ENCODE data around the gene ADAM11.
A peak's percentile ranks its signal among the peaks of the same experiment; 100 is the strongest.
"Not testable (repeated sequence)": the region's sequence is repeated elsewhere in the genome, so short reads cannot be mapped to it uniquely, and the experiment has no call there.

The ADAM11 gene

DNA sequence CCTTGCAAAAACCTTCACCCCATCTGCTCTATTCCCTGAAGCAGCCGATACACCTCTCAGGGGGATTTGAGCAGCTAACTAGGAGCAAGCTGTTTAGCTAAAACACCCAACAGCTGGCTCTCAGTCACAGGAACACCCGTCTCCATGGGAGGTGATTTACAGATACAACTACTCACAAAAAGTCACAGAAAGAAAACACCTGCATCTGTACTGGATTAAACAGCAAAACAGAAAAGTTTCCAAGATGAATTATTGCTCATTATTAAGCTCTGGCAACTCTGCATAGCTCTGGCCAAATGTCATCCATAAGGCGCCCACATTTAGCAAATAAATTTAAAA, 49.0 kb downstream of the ADAM11 start:
- Mint-ChIP-seq H3K9me3 (no peaks in the 10 kb centered on the region), H3K27ac (no peak overlapping the region), H3K27me3 (no peaks in the 10 kb centered on the region), H3K36me3 (no peaks in the 10 kb centered on the region), H3K4me1 (no peaks in the 10 kb centered on the region), H3K4me3 (no peak overlapping the region)
- no peak for ATAC-seq (replicated peaks)
- DNase-seq, result no peak

DNA sequence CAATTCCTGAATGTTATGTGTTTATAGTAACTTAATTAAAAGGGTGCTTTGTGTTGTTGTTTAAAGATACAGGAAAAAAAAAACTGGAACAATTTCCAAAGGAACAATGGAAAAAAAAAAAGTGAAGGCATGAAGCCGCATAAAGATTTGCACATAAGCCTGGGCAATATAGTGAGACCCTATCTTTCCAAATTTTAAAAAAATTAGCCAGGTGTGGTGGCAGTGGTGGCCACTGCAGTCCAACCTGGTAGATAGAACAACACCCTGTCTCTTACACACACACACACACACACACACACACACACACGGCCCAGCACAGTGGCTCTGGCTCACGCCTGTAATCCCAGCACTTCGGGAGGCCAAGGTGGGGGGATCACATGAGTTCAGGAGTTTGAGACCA, 49.4 kb downstream of the ADAM11 start:
- no peaks in the 10 kb centered on the region for H3K4me1 Mint-ChIP-seq
- H3K27me3 Mint-ChIP-seq, result no peaks in the 10 kb centered on the region
- H3K27ac Mint-ChIP-seq, result no peak overlapping the region
- no peak overlapping the region for H3K4me3 Mint-ChIP-seq
- H3K9me3 Mint-ChIP-seq, result no peaks in the 10 kb centered on the region
- ATAC-seq (replicated peaks) (no peak), DNase-seq (no peak)
- H3K36me3 Mint-ChIP-seq, result no peaks in the 10 kb centered on the region

DNA sequence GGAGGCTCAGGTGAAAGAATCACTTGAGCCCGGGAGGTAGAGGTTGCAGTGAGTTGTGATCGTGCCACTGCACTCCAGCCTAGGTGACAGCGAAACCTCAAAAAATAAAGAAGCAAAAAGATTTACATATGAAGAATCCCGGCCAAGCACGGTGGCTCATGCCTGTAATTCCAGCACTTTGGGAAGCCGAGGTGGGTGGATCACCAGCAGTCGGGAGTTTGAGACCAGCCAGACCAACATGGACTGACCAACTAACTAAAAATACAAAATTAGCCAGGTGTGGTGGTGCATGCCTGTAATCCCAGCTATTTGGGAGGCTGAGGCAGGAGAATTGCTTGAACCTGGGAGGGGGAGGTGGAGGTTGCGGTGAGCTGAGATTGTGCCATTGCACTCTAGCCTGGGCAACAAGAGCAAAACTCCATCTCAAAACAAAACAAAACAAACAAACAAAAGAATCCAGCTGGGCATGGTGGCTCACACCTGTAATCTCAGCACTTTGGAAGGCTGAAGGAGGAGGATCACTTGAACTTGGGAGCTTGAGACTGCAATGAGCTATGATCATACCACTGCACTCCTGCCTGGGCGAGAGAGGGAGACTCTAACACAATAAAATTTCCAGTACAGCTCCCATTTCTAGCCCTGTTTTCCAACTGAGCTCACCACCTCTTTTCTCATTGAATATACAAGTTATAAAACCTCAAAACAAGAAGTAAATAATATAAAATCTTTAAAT, 50.0 kb downstream of the ADAM11 start:
- DNase-seq; ATAC-seq (replicated peaks); H3K36me3 Mint-ChIP-seq; H3K27ac Mint-ChIP-seq; H3K4me1 Mint-ChIP-seq; H3K4me3 Mint-ChIP-seq; H3K9me3 Mint-ChIP-seq; H3K27me3 Mint-ChIP-seq: not testable (repeated sequence)

DNA sequence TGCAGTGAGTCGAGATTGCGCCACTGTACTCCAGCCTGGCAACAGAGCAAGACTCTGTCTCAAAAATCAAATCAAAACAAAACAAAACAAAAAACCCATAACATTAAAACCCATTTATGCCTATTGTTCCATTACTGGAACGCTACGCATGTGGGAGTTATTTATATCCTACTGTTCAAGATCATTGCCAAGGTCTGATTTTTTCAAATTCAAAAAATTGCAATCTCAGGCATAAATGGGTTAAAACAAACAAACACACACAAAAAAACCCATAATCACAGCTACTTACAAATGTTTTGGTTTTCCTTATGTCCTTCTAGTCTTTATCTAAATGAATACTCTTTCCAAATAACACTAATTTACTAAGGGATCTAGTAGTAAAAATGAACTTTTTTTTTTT, 53.5 kb downstream of the ADAM11 start:
- no peak for DNase-seq
- ATAC-seq (replicated peaks), result no peak
- Mint-ChIP-seq H3K27ac (no peak overlapping the region), H3K4me3 (no peak overlapping the region), H3K36me3 (no peaks in the 10 kb centered on the region), H3K27me3 (no peaks in the 10 kb centered on the region), H3K4me1 (no peaks in the 10 kb centered on the region), H3K9me3 (no peaks in the 10 kb centered on the region)

DNA sequence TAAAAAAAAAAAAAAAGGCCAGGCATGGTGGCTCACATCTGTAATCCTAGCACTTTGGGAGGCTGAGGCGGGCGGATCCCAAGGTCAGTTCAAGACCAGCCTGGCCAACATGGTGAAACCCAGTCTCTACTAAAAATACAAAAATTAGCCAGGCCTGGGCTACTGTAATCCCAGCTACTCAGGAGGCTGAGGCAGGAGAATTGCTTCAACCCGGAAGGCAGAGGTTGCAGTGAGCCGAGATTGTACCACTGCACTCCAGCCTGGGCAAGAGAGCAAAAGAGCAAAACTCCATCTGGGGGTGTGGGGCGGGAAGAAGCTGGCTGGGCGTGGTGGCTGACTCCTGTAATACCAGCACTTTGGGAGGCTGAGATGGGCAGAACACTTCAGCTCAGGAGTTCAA, 59.7 kb downstream of the ADAM11 start:
- not testable (repeated sequence) for H3K36me3 Mint-ChIP-seq; H3K4me1 Mint-ChIP-seq; H3K9me3 Mint-ChIP-seq; H3K4me3 Mint-ChIP-seq; H3K27me3 Mint-ChIP-seq; ATAC-seq (replicated peaks); H3K27ac Mint-ChIP-seq; DNase-seq

DNA sequence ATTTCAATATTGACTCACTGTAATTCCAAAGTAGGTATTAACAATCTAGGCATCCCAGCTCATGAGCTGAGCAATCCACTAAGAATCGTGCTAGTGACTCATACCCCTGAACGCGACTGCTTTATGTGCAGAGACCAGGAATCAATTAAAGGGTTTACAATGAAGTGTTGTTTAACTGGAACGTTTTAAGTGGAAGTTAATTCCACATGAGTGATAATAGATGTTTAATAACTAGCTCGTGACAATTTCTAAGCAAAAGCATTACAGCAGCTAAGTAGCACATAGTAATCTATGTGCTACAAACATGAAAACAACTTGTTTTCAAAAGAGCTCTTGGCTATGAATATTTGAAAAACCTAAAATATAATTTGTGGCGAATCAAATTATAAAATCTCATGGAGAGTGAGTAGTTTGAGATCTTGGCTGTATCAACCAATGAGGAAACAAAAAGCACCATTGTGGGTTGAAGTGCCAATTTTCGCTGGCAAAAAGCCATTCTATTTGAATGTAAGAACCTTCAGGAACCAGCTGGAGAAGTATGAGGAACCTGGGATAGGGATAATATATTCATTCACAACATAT, 61.9 kb downstream of the ADAM11 start:
- Mint-ChIP-seq H3K9me3 (no peaks in the 10 kb centered on the region), H3K36me3 (no peaks in the 10 kb centered on the region), H3K27me3 (peaks cover 5% of the 10 kb centered on the region in 2 donors), H3K27ac (no peak overlapping the region), H3K4me3 (no peak overlapping the region), H3K4me1 (no peaks in the 10 kb centered on the region)
- DNase-seq (no peak), ATAC-seq (replicated peaks) (no peak)

DNA sequence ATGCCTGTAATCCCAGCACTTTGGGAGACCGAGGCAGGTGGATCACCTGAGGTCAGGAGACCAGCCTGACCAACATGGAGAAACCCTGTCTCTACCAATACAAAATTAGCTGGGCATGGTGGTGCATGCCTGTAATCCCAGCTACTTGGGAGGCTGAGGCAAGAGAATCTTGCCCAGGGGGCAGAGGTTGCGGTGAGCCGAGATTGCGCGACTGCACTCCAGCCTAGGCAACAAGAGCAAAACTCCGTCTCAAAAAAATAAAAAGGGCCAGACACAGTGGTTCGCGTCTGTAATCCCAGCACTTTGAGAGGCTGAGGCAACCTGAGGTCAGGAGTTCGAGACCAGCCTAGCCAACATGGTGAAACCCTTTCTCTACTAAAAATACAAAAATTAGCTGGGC, 66.4 kb downstream of the ADAM11 start:
- H3K27me3 Mint-ChIP-seq, result peaks cover 22 to 27% of the 10 kb centered on the region in 2 donors
- not testable (repeated sequence) for H3K36me3 Mint-ChIP-seq; DNase-seq; H3K4me3 Mint-ChIP-seq; ATAC-seq (replicated peaks); H3K9me3 Mint-ChIP-seq; H3K27ac Mint-ChIP-seq
- H3K4me1 Mint-ChIP-seq, result peaks cover 6 to 11% of the 10 kb centered on the region in 2 donors

DNA sequence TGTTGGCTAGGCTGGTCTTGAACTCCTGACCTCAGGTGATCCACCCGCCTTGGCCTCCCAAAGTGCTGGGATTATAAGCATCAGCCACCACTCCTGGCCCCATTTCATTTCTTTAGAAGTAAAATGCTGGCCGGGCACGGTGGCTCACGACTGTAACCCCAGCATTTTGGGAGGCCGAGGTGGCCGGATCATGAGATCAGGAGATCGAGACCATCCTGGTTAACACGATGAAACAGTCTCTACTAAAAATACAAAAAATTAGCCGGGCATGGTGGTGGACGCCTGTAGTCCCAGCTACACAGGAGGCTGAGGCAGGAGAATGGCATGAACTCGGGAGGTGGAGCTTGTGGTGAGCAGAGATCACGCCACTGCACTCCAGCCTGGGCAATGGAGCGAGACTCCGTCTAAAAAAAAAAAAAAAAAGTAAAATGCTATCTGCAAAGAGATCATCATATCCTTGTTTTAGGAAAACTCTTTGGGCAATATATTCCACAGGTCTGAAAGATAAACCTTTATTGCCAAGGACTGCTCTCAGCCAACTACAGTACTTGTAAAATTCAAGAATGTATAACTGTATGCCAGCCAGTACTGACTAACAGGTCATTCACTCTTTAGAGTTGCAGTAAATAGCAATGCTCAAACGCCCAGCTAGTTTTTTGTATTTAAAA, 67.5 kb downstream of the ADAM11 start:
- Mint-ChIP-seq H3K27me3 (peaks cover 27 to 36% of the 10 kb centered on the region in 2 donors), H3K27ac (no peak overlapping the region), H3K9me3 (no peaks in the 10 kb centered on the region), H3K4me3 (no peak overlapping the region), H3K36me3 (no peaks in the 10 kb centered on the region), H3K4me1 (peaks cover 8 to 16% of the 10 kb centered on the region in 2 donors)
- DNase-seq, result no peak
- no peak for ATAC-seq (replicated peaks)

DNA sequence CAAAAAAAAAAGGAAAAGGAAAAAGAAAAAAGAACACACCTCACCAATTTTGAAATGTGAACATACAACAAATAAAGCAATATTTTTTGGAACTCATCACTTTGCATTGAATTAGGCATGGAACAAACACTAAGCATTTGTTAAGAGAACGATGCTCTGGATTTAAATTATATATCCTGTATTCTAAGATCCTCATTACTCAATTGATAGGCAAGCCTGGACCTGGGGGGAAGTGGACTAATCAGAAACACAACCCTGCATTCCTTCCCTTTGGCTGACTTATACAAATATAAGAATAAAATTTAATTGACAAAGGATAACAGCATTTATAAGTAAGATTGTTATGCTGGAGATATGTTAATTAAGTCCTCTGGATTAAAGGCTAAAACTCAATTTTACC, 69.1 kb downstream of the ADAM11 start:
- H3K27me3 Mint-ChIP-seq, result peaks cover 32 to 44% of the 10 kb centered on the region in 2 donors
- no peaks in the 10 kb centered on the region for H3K9me3 Mint-ChIP-seq
- H3K27ac Mint-ChIP-seq, result no peak overlapping the region
- no peaks in the 10 kb centered on the region for H3K36me3 Mint-ChIP-seq
- peaks cover 8 to 16% of the 10 kb centered on the region in 2 donors for H3K4me1 Mint-ChIP-seq
- no peak overlapping the region for H3K4me3 Mint-ChIP-seq
- DNase-seq, result no peak
- ATAC-seq (replicated peaks), result no peak

DNA sequence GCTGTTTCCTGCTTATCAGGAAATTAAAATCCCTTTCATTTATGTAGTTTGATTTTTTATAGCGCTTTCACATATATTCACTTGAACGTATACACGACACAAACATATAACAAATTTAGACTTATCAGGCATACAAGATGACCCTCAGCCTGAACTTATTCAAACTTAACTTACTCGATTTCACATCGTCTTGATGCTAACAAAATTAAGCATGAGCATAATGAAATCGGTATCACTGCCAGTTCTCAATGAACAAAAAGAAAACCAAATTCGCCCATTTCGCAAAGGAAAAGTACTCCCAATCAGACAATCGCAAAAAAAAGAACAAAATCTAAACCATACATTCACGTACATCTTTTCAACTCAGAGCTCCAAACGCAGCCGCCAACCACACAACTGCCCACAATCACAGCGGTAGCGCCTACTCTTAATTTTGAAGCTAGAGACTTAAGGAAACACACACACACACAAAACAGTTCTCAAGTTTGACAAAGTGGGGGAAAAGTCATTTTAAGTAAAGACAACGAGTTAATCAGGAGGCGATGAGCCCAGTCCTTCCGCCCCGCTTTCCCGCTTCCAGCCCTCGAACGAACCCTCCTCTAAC, 70.2 kb downstream of the ADAM11 start:
- Mint-ChIP-seq H3K36me3 (no peaks in the 10 kb centered on the region), H3K9me3 (no peaks in the 10 kb centered on the region), H3K27me3 (peaks cover 36 to 45% of the 10 kb centered on the region in 2 donors), H3K4me3 (peak overlapping the region; percentile 79 to 86), H3K4me1 (peaks cover 8 to 16% of the 10 kb centered on the region in 2 donors), H3K27ac (peak overlapping the region; percentile 20)
- no peak for DNase-seq
- ATAC-seq (replicated peaks), result peak; percentile 8 to 20

DNA sequence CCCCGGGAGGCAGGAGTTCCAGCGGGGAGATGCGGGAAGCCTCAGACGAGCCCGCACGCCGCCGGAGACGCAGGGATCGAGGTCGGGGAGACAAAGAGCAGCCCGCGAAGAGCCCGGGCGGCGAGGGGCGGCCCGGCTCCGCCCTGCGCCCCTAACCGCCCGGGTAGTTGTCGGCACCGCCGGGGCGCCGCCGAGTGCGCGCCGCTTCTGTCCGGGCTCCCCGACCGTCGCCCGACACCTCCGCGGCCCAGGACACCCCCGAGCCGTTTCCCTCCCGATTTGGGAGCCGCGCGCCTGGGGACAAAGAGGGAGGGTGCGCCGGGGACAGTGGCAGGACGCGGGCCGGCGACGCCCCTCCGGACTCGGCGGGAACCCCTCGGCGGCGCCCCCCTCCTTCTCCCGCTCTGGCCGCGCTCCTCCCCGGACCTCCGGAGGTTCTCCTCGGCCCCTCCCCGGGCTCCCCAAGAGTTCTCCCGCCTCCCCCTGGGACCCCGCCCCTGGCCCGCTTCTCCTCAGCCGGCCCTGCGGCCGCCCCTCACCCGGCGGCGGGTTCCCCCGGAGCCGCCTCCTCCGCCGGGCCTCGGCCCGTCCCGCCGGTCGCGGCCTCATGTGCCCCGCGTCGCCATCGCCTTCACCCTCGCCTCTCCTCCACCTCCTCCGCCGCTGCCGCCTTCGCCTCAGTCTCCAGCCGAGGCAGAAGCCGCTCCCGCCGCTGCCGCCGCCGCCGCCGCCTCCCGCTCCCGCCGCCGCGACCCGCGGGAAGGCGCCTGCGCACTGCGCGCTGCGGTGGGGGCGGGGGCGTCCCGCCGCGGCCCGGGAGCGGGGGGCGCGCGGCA, 71.0 kb downstream of the ADAM11 start, which contains the start of gene GJC1:
Gene GJC1 (minus strand): TSS at position 765 of the 836 bp plus-strand sequence. CDS start 24,470 bp downstream, outside the sequence.
- peak within 1 kb of the TSS; percentile 47 for H3K27ac Mint-ChIP-seq
- no peaks in the 10 kb centered on the region for H3K9me3 Mint-ChIP-seq
- peaks cover 37 to 52% of the 10 kb centered on the region in 2 donors for H3K27me3 Mint-ChIP-seq
- peak; percentile 55 to 70 for ATAC-seq (replicated peaks)
- DNase-seq, result peak; percentile 1
- H3K4me1 Mint-ChIP-seq, result peaks cover 8 to 16% of the 10 kb centered on the region in 2 donors
- H3K36me3 Mint-ChIP-seq, result no peaks in the 10 kb centered on the region
- peak within 1 kb of the TSS; percentile 79 to 86 for H3K4me3 Mint-ChIP-seq

DNA sequence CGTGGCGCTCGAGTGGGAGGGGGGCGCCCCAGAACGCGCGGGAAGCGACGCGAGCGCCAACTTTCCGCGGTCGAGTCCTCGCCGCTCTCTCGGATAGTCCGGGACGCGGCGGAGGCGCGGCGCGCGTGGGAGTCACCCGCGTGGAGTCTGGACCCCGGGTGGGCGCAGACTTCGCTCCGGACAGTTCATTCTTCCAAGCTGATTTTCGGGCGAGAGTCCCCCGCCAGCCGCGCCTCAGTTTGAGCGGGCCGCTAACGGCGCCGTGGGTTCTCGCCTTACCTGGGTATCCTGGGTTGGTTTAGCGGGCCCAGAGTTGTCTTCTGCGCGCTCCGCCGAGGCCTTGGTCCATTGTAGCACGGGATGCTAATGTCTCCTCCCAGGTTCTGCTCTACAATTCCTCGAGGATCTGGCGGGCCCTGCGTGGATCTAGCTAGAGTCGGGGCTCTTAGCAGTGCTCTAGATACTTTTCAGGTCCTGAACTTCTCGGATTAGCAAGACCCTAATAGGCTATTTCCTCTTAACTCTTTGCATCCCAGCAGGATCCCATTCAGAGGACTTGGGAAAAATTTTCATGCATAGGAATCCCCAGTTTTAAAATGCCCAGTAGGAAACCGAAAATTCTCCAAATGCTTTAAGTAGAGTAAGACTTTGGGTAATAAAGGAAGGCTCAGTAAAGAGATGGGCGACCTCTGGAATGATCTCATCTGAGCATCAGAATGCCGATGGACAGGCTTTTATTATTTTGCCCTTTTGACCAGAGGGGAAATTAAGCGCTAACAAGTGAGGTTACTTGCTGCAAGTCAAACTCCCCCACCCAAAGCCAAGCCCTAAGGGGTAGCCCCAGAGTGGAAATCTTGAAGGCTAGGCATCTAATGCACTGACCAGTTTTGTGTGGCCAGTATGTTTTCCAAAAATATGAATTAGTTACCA, 71.8 kb downstream of the ADAM11 start:
- H3K4me3 Mint-ChIP-seq, result peak overlapping the region; percentile 70 to 71
- H3K9me3 Mint-ChIP-seq, result no peaks in the 10 kb centered on the region
- DNase-seq (no peak), ATAC-seq (replicated peaks) (peak; percentile 42 to 44)
- H3K4me1 Mint-ChIP-seq, result peaks cover 8 to 16% of the 10 kb centered on the region in 2 donors
- peaks cover 41 to 60% of the 10 kb centered on the region in 2 donors for H3K27me3 Mint-ChIP-seq
- no peaks in the 10 kb centered on the region for H3K36me3 Mint-ChIP-seq
- peak overlapping the region; percentile 47 for H3K27ac Mint-ChIP-seq

DNA sequence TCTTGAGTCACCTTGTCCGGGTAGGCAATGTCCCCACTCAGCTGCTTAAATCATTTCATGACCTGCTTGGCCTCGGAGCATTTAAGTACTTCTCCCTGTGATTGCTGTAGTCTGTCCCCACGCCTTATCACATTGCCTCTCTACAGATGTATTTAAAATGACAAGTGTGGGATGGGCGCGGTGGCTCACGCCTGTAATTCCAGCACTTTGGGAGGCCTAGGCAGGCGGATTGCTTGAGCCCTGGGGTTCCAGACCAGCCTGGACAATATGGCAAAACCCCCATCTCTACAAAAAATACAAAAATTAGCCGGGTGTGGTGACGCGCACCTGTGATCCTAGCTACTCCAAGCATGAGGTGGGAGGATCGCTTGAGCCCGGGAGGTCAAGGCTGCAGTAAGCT, 72.6 kb downstream of the ADAM11 start:
- Mint-ChIP-seq H3K27ac (no peak overlapping the region), H3K4me3 (no peak overlapping the region), H3K36me3 (no peaks in the 10 kb centered on the region), H3K27me3 (peaks cover 41 to 60% of the 10 kb centered on the region in 2 donors), H3K4me1 (peaks cover 8 to 16% of the 10 kb centered on the region in 2 donors), H3K9me3 (no peaks in the 10 kb centered on the region)
- no peak for DNase-seq
- ATAC-seq (replicated peaks), result no peak
